GM12878 (cell line): ENCODE measurements around the gene SURF4. TPM values are rescaled to one million over a fixed set of nuclear protein-coding genes. Genes with fewer than 3 reads are reported as not detected.

Experiments used
- ATF7 ChIP-seq: fragments of 450-650 bp; IDR thresholded peaks from 2 replicates; pipeline ENCODE4 v1.6.1; 2016; ENCODE audit warnings: low read depth, mild to moderate bottlenecking
- BACH1 ChIP-seq: fragments of 450-650 bp; IDR thresholded peaks from 2 replicates; pipeline ENCODE4 v1.6.1; 2017; ENCODE audit warnings: mild to moderate bottlenecking, borderline replicate concordance
- BMI1 ChIP-seq: fragments of 450-650 bp; IDR thresholded peaks from 2 replicates; pipeline ENCODE4 v1.6.1; 2016; ENCODE audit warnings: mild to moderate bottlenecking, moderate library complexity, borderline replicate concordance
- CBFB ChIP-seq: IDR thresholded peaks from 2 replicates; pipeline ENCODE4 v1.6.1; 2016; ENCODE audit warnings: antibody characterized with exemption, low read depth
- CHD1 ChIP-seq: IDR thresholded peaks from 2 replicates; pipeline ENCODE4 v1.6.1; 2012; ENCODE audit warnings: low read depth, low read length, improper control_type of control experiment
- DPF2 ChIP-seq: fragments of 450-650 bp; IDR thresholded peaks from 2 replicates; pipeline ENCODE4 v1.6.1; 2017; ENCODE audit warnings: mild to moderate bottlenecking
- GATAD2B ChIP-seq: fragments of 450-650 bp; conservative IDR thresholded peaks from 2 replicates; pipeline ENCODE4 v1.6.1; 2017; ENCODE audit warnings: low read depth, mild to moderate bottlenecking, moderate library complexity
- HDAC6 ChIP-seq: fragments of 200-600 bp; sonication (generic); IDR thresholded peaks from one replicate; pipeline ENCODE4 v1.8.0; 2017; ENCODE audit warnings: antibody characterized with exemption; ENCODE audit not compliant: unreplicated experiment
- JUNB ChIP-seq: IDR thresholded peaks from 2 replicates; pipeline ENCODE4 v1.6.1; 2016; ENCODE audit warnings: antibody characterized with exemption, mild to moderate bottlenecking
- NBN ChIP-seq: fragments of 450-650 bp; IDR thresholded peaks from 2 replicates; pipeline ENCODE4 v1.6.1; 2016
- NR2C2 ChIP-seq: IDR thresholded peaks from 2 replicates; pipeline ENCODE4 v1.6.1; 2011; ENCODE audit warnings: borderline replicate concordance, low read depth; ENCODE audit not compliant: control insufficient read depth, insufficient read length
- RFX5 ChIP-seq: IDR thresholded peaks from 2 replicates; pipeline ENCODE4 v1.6.1; 2011; ENCODE audit warnings: low read depth, low read length, improper control_type of control experiment
- SREBF1 ChIP-seq: IDR thresholded peaks from 2 replicates; pipeline ENCODE4 v1.6.1; 2012; ENCODE audit warnings: mild to moderate bottlenecking, low read length
- SRF ChIP-seq, 2 experiments: IDR thresholded peaks; 2 replicates each; pipeline ENCODE4 v1.6.1; 2011; ENCODE audit warnings: low read depth in 2 of 2, low read length in 2 of 2, mild to moderate bottlenecking in 1 of 2, moderate library complexity in 1 of 2
- TARDBP ChIP-seq: IDR thresholded peaks from 2 replicates; pipeline ENCODE4 v1.6.1; 2016; ENCODE audit warnings: borderline replicate concordance
- TCF3 ChIP-seq: IDR thresholded peaks from 2 replicates; pipeline ENCODE4 v1.6.1; 2012; ENCODE audit warnings: low read depth, mild to moderate bottlenecking, low read length, borderline replicate concordance; ENCODE audit not compliant: insufficient read depth
- YBX1 ChIP-seq: fragments of 450-650 bp; IDR thresholded peaks from 2 replicates; pipeline ENCODE4 v1.6.1; 2016; ENCODE audit warnings: antibody characterized with exemption
- ZSCAN29 ChIP-seq: fragments of 450-650 bp; IDR thresholded peaks from 2 replicates; pipeline ENCODE4 v1.6.1; 2017; ENCODE audit warnings: mild to moderate bottlenecking, moderate library complexity
- polyA plus RNA-seq, 11 experiments: library from polyadenylated mRNA; depleted of rRNA in 4 of 11; unstranded in 6 of 11; stranded (reverse) in 5 of 11; fragments of >200 nt; fragmentation: Nextera tagmentation in 4 of 11; fragmentation: Illumina TruSeq in 1 of 11; extraction: Ambion mirVana in 4 of 11; extraction: Trizol in 1 of 11; gene quantifications; 1 replicate in 1 of 11; 2 replicates in 10 of 11; pipeline versions ENCODE4 v1.2.1 to v1.2.3, GENCODE V29; 2011 to 2016; ENCODE audit warnings: inconsistent platforms in 2 of 11, missing spikeins in 2 of 11, low read depth in 1 of 11
- total RNA-seq, 4 experiments: library from RNA; depleted of rRNA in 3 of 4; stranded (reverse); fragments of >200 nt in 3 of 4; fragmentation: Illumina TruSeq in 1 of 4; extraction: Trizol in 1 of 4; gene quantifications; 2 replicates each; pipeline versions ENCODE4 v1.2.1 to v1.2.3, GENCODE V29; 2013 to 2021
- TF ChIP-seq, protein P1 (sequence below): IDR thresholded peaks from 2 replicates; pipeline ENCODE4 v1.6.1; 2011; ENCODE audit warnings: low read depth, low read length, improper control_type of control experiment, borderline replicate concordance
- TF ChIP-seq, protein P2 (sequence below): fragments of 450-650 bp; IDR thresholded peaks from 2 replicates; pipeline ENCODE4 v1.6.1; 2017; ENCODE audit warnings: mild to moderate bottlenecking, moderate library complexity
- TF ChIP-seq, protein P3 (sequence below): fragments of 450-650 bp; IDR thresholded peaks from 2 replicates; pipeline ENCODE4 v1.6.1; 2016; ENCODE audit warnings: mild to moderate bottlenecking, moderate library complexity, borderline replicate concordance

SURF4 gene
- total and polyA plus RNA-seq, 10 of the 15 experiments (the other 5 are each of a cell fraction or from before 2014, with no cell fraction given): 6.4 to 134 (median 78.7) TPM

DNA sequence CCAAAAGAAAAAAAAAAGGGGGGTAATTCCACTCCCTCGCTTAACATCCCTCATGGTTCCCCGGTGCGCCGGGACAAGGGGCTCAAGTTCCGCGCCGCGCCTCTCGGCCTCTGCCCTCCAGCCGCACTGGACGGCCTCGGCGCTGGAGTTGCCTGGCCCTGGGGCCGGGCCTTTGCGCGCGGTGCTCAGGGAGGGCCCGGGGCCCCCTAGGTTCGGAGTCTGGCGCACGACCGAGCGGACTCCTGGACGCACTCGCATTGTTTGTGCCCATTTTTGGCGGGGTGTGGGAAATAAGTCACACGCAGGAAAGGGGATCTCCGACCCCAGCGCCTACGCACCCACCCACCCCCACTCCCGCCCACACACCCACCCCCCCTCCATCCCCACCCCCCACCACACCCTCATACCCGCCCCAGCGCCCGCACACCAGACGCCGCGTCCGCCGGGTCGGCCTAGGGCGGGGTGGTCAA, 28.3 kb downstream of the SURF4 start (continued):
- TF ChIP-seq BACH1 (peak; percentile 60; the same call in 1 of the 2 replicates), DPF2 (peak; percentile 18; the same call in 1 of the 2 replicates), JUNB (no peak), BMI1 (no peak), NBN (0 out of 2 replicates have a peak, but pooled peaks have one; percentile 4), TCF3 (no peak), ZSCAN29 (no peak), ATF7 (no peak), GATAD2B (0 out of 2 replicates have a peak, but pooled peaks have one; percentile 38), CBFB (no peak), HDAC6 (peak; percentile 51), YBX1 (no peak), TARDBP (no peak), CHD1 (no peak), SREBF1 (no peak), SRF (IDR thresholded peaks at IDR 0.05; ENCODE audit: low read depth in 2 of 2, low read length in 2 of 2) (peak; percentile 67 to 86; a peak in 3 of 4 replicates), NR2C2 (no peak), RFX5 (no peak)
- TF ChIP-seq, protein P1, sequence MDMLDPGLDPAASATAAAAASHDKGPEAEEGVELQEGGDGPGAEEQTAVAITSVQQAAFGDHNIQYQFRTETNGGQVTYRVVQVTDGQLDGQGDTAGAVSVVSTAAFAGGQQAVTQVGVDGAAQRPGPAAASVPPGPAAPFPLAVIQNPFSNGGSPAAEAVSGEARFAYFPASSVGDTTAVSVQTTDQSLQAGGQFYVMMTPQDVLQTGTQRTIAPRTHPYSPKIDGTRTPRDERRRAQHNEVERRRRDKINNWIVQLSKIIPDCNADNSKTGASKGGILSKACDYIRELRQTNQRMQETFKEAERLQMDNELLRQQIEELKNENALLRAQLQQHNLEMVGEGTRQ: no peak
- TF ChIP-seq, protein P2, sequence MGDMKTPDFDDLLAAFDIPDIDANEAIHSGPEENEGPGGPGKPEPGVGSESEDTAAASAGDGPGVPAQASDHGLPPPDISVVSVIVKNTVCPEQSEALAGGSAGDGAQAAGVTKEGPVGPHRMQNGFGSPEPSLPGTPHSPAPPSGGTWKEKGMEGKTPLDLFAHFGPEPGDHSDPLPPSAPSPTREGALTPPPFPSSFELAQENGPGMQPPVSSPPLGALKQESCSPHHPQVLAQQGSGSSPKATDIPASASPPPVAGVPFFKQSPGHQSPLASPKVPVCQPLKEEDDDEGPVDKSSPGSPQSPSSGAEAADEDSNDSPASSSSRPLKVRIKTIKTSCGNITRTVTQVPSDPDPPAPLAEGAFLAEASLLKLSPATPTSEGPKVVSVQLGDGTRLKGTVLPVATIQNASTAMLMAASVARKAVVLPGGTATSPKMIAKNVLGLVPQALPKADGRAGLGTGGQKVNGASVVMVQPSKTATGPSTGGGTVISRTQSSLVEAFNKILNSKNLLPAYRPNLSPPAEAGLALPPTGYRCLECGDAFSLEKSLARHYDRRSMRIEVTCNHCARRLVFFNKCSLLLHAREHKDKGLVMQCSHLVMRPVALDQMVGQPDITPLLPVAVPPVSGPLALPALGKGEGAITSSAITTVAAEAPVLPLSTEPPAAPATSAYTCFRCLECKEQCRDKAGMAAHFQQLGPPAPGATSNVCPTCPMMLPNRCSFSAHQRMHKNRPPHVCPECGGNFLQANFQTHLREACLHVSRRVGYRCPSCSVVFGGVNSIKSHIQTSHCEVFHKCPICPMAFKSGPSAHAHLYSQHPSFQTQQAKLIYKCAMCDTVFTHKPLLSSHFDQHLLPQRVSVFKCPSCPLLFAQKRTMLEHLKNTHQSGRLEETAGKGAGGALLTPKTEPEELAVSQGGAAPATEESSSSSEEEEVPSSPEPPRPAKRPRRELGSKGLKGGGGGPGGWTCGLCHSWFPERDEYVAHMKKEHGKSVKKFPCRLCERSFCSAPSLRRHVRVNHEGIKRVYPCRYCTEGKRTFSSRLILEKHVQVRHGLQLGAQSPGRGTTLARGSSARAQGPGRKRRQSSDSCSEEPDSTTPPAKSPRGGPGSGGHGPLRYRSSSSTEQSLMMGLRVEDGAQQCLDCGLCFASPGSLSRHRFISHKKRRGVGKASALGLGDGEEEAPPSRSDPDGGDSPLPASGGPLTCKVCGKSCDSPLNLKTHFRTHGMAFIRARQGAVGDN: no peak
- TF ChIP-seq, protein P3, sequence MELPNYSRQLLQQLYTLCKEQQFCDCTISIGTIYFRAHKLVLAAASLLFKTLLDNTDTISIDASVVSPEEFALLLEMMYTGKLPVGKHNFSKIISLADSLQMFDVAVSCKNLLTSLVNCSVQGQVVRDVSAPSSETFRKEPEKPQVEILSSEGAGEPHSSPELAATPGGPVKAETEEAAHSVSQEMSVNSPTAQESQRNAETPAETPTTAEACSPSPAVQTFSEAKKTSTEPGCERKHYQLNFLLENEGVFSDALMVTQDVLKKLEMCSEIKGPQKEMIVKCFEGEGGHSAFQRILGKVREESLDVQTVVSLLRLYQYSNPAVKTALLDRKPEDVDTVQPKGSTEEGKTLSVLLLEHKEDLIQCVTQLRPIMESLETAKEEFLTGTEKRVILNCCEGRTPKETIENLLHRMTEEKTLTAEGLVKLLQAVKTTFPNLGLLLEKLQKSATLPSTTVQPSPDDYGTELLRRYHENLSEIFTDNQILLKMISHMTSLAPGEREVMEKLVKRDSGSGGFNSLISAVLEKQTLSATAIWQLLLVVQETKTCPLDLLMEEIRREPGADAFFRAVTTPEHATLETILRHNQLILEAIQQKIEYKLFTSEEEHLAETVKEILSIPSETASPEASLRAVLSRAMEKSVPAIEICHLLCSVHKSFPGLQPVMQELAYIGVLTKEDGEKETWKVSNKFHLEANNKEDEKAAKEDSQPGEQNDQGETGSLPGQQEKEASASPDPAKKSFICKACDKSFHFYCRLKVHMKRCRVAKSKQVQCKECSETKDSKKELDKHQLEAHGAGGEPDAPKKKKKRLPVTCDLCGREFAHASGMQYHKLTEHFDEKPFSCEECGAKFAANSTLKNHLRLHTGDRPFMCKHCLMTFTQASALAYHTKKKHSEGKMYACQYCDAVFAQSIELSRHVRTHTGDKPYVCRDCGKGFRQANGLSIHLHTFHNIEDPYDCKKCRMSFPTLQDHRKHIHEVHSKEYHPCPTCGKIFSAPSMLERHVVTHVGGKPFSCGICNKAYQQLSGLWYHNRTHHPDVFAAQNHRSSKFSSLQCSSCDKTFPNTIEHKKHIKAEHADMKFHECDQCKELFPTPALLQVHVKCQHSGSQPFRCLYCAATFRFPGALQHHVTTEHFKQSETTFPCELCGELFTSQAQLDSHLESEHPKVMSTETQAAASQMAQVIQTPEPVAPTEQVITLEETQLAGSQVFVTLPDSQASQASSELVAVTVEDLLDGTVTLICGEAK: no peak
